Mesenchymal stem cell (in vitro differentiated cells and primary cell): ENCODE results near the gene SLC25A36. TPM values are rescaled to one million over a fixed set of nuclear protein-coding genes. Genes with fewer than 3 reads are reported as not detected.

ENCODE experiments used
- DNase-seq: peaks from one replicate; pipeline ENCODE4 v3.0.0-alpha.2; 2013
- H2AFZ ChIP-seq: one replicate; pipeline ENCODE4 v1.6.1; 2013; ENCODE audit warnings: low read depth, mild to moderate bottlenecking, control low read depth, inconsistent platforms, low read length, moderate library complexity
- H2AK5ac ChIP-seq: 2 replicates; pipeline ENCODE4 v1.6.1; 2013; ENCODE audit warnings: low read length, moderate library complexity, mild to moderate bottlenecking, inconsistent platforms; ENCODE audit not compliant: severe bottlenecking
- H2BK120ac ChIP-seq: one replicate; pipeline ENCODE4 v1.6.1; 2013; ENCODE audit warnings: low read depth, mild to moderate bottlenecking, inconsistent platforms, low read length, moderate library complexity
- H2BK12ac ChIP-seq, 2 experiments: one replicate each; pipeline ENCODE4 v1.6.1; 2013; ENCODE audit warnings: inconsistent platforms in 2 of 2, low read length in 2 of 2, mild to moderate bottlenecking in 2 of 2, moderate library complexity in 2 of 2, control low read depth in 1 of 2
- H2BK15ac ChIP-seq: one replicate; pipeline ENCODE4 v1.6.1; 2013; ENCODE audit warnings: mild to moderate bottlenecking, low read depth, inconsistent platforms; ENCODE audit not compliant: poor library complexity, severe bottlenecking
- H2BK5ac ChIP-seq: 2 replicates; pipeline ENCODE4 v1.6.1; 2013; ENCODE audit warnings: low read depth, mild to moderate bottlenecking, low read length, control low read depth, inconsistent platforms; ENCODE audit not compliant: poor library complexity, severe bottlenecking
- H3K14ac ChIP-seq, 2 experiments: one replicate each; pipeline ENCODE4 v1.6.1; 2013; ENCODE audit warnings: inconsistent platforms in 2 of 2, low read length in 2 of 2, control low read depth in 1 of 2, mild to moderate bottlenecking in 1 of 2, moderate library complexity in 1 of 2
- H3K18ac ChIP-seq, 2 experiments: one replicate each; pipeline ENCODE4 v1.6.1; 2013; ENCODE audit warnings: inconsistent platforms in 2 of 2, low read length in 2 of 2, control low read depth in 1 of 2, low read depth in 1 of 2, mild to moderate bottlenecking in 1 of 2
- H3K23ac ChIP-seq, 2 experiments: one replicate each; pipeline ENCODE4 v1.6.1; 2013; ENCODE audit warnings: inconsistent platforms in 2 of 2, low read length in 2 of 2, mild to moderate bottlenecking in 2 of 2, moderate library complexity in 2 of 2, control low read depth in 1 of 2
- H3K27ac ChIP-seq: 2 replicates; pipeline ENCODE4 v1.5.1; 2013; ENCODE audit warnings: mild to moderate bottlenecking, moderate library complexity, low read length, control low read depth, inconsistent platforms; ENCODE audit not compliant: poor library complexity, severe bottlenecking
- H3K27me3 ChIP-seq, 2 experiments: 2 replicates each; pipeline versions ENCODE4 v1.6.1 to v1.7.0; 2013; ENCODE audit warnings: low read length in 2 of 2, mild to moderate bottlenecking in 2 of 2, moderate library complexity in 2 of 2, control low read depth in 1 of 2, inconsistent platforms in 1 of 2; ENCODE audit not compliant: control insufficient read depth in 1 of 2, insufficient read depth in 1 of 2
- H3K36me3 ChIP-seq, 2 experiments: 2 replicates each; pipeline versions ENCODE4 v1.6.1 to v1.7.0; 2013; ENCODE audit warnings: low read length in 2 of 2, control low read depth in 1 of 2, inconsistent platforms in 1 of 2, low read depth in 1 of 2, mild to moderate bottlenecking in 1 of 2; ENCODE audit not compliant: insufficient read depth in 2 of 2, control insufficient read depth in 1 of 2
- H3K4ac ChIP-seq, 2 experiments: one replicate each; pipeline ENCODE4 v1.6.1; 2013; ENCODE audit warnings: inconsistent platforms in 2 of 2, low read length in 2 of 2, mild to moderate bottlenecking in 2 of 2, moderate library complexity in 2 of 2, control low read depth in 1 of 2, low read depth in 1 of 2
- H3K4me1 ChIP-seq: 2 replicates; pipeline ENCODE4 v1.6.1; 2013; ENCODE audit warnings: low read depth, low read length, control low read depth; ENCODE audit not compliant: control insufficient read depth, insufficient read depth
- H3K4me2 ChIP-seq: 2 replicates; pipeline ENCODE4 v1.6.1; 2013; ENCODE audit warnings: low read length, mild to moderate bottlenecking, inconsistent platforms; ENCODE audit not compliant: poor library complexity, severe bottlenecking
- H3K4me3 ChIP-seq, 2 experiments: 2 replicates each; pipeline versions ENCODE4 v1.5.1 to v1.7.0; 2013; ENCODE audit warnings: low read length in 2 of 2, mild to moderate bottlenecking in 2 of 2, control low read depth in 1 of 2, low read depth in 1 of 2; ENCODE audit not compliant: insufficient read depth in 1 of 2
- H3K79me1 ChIP-seq: replicated peaks from 2 replicates; pipeline ENCODE4 v1.6.1; 2013; ENCODE audit warnings: mild to moderate bottlenecking, control low read depth, low read length, inconsistent platforms; ENCODE audit not compliant: poor library complexity, severe bottlenecking
- H3K9ac ChIP-seq: 2 replicates; pipeline ENCODE4 v1.7.0; 2013; ENCODE audit warnings: mild to moderate bottlenecking, low read length, moderate library complexity
- H3K9me3 ChIP-seq: 2 replicates; pipeline ENCODE4 v1.7.0; 2013; ENCODE audit warnings: mild to moderate bottlenecking, low read length; ENCODE audit not compliant: control insufficient read depth
- H4K8ac ChIP-seq: one replicate; pipeline ENCODE4 v1.6.1; 2013; ENCODE audit warnings: inconsistent platforms, mild to moderate bottlenecking, low read length, moderate library complexity
- H4K91ac ChIP-seq: one replicate; pipeline ENCODE4 v1.6.1; 2013; ENCODE audit warnings: mild to moderate bottlenecking, low read length, inconsistent platforms
- WGBS: methylation state at CpG from one replicate; pipeline ENCODE4 v1.1.7; 2013; ENCODE audit warnings: mixed read lengths; 5-methylcytosine and 5-hydroxymethylcytosine counted together
- polyA plus RNA-seq, 2 experiments: library from polyadenylated mRNA; stranded (reverse); fragments of 200-250 nt; gene quantifications; one replicate each; pipeline ENCODE4 v1.2.3, GENCODE V29; 2013

Gene SLC25A36, protein sequence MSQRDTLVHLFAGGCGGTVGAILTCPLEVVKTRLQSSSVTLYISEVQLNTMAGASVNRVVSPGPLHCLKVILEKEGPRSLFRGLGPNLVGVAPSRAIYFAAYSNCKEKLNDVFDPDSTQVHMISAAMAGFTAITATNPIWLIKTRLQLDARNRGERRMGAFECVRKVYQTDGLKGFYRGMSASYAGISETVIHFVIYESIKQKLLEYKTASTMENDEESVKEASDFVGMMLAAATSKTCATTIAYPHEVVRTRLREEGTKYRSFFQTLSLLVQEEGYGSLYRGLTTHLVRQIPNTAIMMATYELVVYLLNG
- 26.3 TPM for polyA plus RNA-seq (2013, experiment 1 of 2)
- polyA plus RNA-seq (2013, experiment 2 of 2), result 26.3 TPM

DNA sequence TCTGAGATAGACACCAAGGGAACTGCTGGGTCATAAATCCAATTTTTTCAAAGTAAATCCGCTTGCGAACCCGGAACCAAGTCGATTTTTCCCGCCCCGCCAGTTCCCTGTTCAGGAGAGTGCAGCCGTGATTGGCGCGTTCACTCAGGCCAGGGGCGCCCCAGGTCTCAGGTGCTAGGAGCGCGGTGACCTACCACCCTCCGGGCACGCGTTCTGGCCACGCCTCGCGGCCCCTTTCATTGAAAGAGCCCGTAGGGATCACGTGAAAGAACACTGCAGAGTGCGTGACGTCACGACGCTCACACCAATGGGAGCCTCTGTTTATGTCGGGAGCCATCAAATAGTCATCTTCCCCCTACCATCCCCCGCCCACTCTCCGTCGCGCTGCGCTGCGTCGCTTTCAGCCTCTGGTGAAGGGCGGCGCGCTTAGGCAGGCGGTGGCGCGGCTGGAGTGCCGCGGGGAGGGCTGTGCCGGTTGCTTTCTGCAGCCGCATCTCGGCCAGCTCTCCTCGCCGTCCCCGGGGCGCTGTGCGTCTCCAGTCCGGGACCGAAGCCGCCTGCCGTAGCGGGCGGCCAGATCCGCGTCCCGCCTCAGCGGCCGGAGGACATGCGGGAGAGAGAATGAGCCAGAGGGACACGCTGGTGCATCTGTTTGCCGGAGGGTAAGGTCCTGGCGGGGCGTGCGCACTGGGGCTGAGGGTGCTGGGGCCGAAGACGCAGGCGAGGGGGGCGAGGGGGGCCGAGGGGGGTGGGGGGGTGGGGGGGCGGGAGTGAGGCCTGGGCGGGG is at the start of gene SLC25A36:
SLC25A36 (plus strand) TSS at position 403 of the 787 bp plus-strand sequence; CDS start at position 622, 219 bp downstream.
- Histone ChIP-seq H2BK5ac (peak within 1 kb of the TSS; percentile 79), H3K4me1 (no peaks in the 10 kb centered on the region), H2BK15ac (no peak within 1 kb of the TSS), H3K18ac (peak within 1 kb of the TSS; percentile 93 to 97), H3K36me3 (no peaks in the 10 kb centered on the region), H3K4me2 (peak within 1 kb of the TSS; percentile 79), H3K14ac (peak within 1 kb of the TSS in 1 of 2 experiments; percentile 99), H2AFZ (peak within 1 kb of the TSS; percentile 99), H2BK12ac (peak within 1 kb of the TSS in 1 of 2 experiments; percentile 71), H4K91ac (peak within 1 kb of the TSS; percentile 48), H3K23ac (peak within 1 kb of the TSS; percentile 64 to 70), H3K27ac (peak within 1 kb of the TSS; percentile 94), H3K4ac (peak within 1 kb of the TSS; percentile 65 to 82), H4K8ac (peak within 1 kb of the TSS; percentile 91), H3K27me3 (no peaks in the 10 kb centered on the region), H3K79me1 (peaks cover 2% of the 10 kb centered on the region), H2BK120ac (peak within 1 kb of the TSS; percentile 91), H2AK5ac (no peak within 1 kb of the TSS), H3K9ac (peak within 1 kb of the TSS; percentile 98), H3K4me3 (peak within 1 kb of the TSS; percentile 91 to 94), H3K9me3 (no peaks in the 10 kb centered on the region)
- peak; percentile 99 for DNase-seq
- WGBS, result 0% methylated on average over 60 of the region's 72 CpGs

DNA sequence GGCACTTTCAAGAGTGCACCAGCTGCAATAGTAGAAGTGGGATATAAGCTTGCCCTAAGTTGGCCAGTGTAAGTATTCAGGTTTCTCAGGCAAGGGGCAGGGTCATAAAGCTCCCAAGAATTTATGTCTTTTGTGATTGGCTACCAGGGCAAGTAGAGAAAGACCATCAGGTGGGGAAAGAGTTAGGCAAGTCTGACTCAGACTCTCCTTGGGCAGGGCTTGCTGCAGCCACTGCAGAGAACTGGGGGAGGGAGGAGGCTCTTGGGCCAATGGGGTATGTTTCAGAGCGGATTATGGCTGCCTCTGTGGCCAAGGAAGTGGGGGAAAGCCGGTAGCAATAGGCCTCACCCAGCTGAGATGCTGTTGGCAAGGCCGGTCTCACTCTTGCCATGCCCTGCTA is 44.6 kb upstream of the SLC25A36 start:
- 0% methylated on average over 1 of the region's 3 CpGs for WGBS
- Histone ChIP-seq H3K27me3 (peaks cover 0 to 13% of the 10 kb centered on the region in 2 experiments), H3K18ac (no peak overlapping the region), H3K4me1 (peaks cover 4% of the 10 kb centered on the region), H3K14ac (no peak overlapping the region), H3K4me3 (no peak overlapping the region), H3K36me3 (peaks cover 0 to 3% of the 10 kb centered on the region in 2 experiments), H2BK120ac (no peak overlapping the region), H3K9ac (no peak overlapping the region), H3K23ac (no peak overlapping the region), H3K9me3 (no peaks in the 10 kb centered on the region), H2BK15ac (no peak overlapping the region), H3K4me2 (no peak overlapping the region), H3K79me1 (no peaks in the 10 kb centered on the region), H2AFZ (no peak overlapping the region), H4K91ac (no peak overlapping the region), H2BK5ac (no peak overlapping the region), H4K8ac (no peak overlapping the region), H3K27ac (no peak overlapping the region), H3K4ac (no peak overlapping the region), H2BK12ac (no peak overlapping the region), H2AK5ac (no peak overlapping the region)
- no peak for DNase-seq

DNA sequence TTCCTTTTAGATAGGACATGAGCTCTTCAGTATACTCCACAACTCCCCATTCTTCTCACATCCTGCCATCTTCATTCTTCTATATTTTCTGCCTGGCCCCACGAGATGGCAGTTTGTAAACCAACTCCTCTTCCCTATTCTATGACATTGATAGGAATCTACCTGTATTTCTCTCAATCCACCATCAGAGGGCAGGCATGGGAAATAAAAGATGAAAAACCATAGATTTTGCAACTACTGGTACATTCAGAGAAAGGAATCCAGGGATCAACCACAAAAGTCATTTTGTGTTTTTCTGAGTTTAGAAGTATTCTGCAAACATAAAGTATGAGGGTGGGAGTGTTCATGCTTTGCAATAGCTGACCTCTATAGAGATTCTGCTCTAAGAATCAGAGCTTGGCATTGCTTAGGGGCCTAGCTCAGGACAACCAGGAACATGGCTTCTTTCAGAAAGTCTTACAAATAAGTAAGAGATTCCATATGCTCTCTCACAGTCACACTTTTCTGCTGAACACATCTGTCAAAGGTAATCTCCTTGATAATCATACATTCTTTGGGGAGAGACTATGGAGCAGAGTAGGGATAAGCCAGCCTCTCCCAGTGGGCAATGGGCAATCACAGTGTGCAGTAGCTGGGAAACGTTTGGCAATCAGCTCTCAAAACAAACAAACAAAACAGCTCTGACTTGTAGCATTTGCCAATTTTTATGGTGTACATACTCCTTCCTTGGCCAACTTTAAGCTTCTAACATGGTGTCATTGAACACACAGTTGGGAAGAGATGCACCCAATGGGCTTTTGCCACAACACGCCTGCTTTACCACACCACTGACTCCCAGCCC is 43.1 kb upstream of the SLC25A36 start:
- Histone ChIP-seq H3K4ac (peak overlapping the region in 1 of 2 experiments; percentile 64), H2BK15ac (no peak overlapping the region), H4K91ac (no peak overlapping the region), H3K4me3 (no peak overlapping the region), H2BK5ac (no peak overlapping the region), H2AK5ac (no peak overlapping the region), H3K27ac (no peak overlapping the region), H3K4me1 (peaks cover 4% of the 10 kb centered on the region), H3K4me2 (no peak overlapping the region), H4K8ac (no peak overlapping the region), H2BK120ac (no peak overlapping the region), H3K18ac (no peak overlapping the region), H3K79me1 (no peaks in the 10 kb centered on the region), H3K9ac (peak overlapping the region; percentile 1), H3K14ac (no peak overlapping the region), H3K36me3 (peaks cover 0 to 3% of the 10 kb centered on the region in 2 experiments), H2BK12ac (no peak overlapping the region), H2AFZ (no peak overlapping the region), H3K9me3 (no peaks in the 10 kb centered on the region), H3K23ac (no peak overlapping the region), H3K27me3 (peaks cover 0 to 6% of the 10 kb centered on the region in 2 experiments)
- DNase-seq, result peak; percentile 77
- WGBS, result 49% methylated on average over 3 of the region's 3 CpGs
